Neural cell (in vitro differentiated cells): Measurements from ENCODE around the gene ADAM10. TPM values are rescaled to one million over a fixed set of nuclear protein-coding genes. Genes with fewer than 3 reads are reported as not detected.

Experiments
- H2AFZ ChIP-seq: fragments of 200-600, 300-800 bp; sonication (generic), shearing (Covaris generic); 2 replicates; pipeline ENCODE4 v1.6.0; 2014; ENCODE audit warnings: low read depth, mild to moderate bottlenecking, antibody characterized with exemption, low read length, moderate library complexity
- H3F3A ChIP-seq: fragments of 200-600 bp; shearing (Covaris generic); 2 replicates; pipeline ENCODE4 v1.6.1; 2016; ENCODE audit warnings: mild to moderate bottlenecking, moderate library complexity, mixed read lengths, antibody characterized with exemption, low read length; ENCODE audit not compliant: insufficient read depth, poor library complexity, severe bottlenecking
- H3K27ac ChIP-seq: fragments of 200-600, 300-800 bp; sonication (generic), shearing (Covaris generic); 2 replicates; pipeline ENCODE4 v1.5.1; 2014; ENCODE audit warnings: mild to moderate bottlenecking, low read length, moderate library complexity
- H3K27me3 ChIP-seq: fragments of 300-800, 200-600 bp; sonication (generic), shearing (Covaris generic); 2 replicates; pipeline ENCODE4 v1.6.0; 2014; ENCODE audit warnings: mild to moderate bottlenecking, low read depth, low read length, moderate library complexity; ENCODE audit not compliant: insufficient read depth
- H3K36me3 ChIP-seq: fragments of 300-800, 200-600 bp; sonication (generic), shearing (Covaris generic); 2 replicates; pipeline ENCODE4 v1.5.1; 2014; ENCODE audit warnings: mild to moderate bottlenecking, antibody characterized with exemption, low read length, moderate library complexity; ENCODE audit not compliant: insufficient read depth
- H3K4me2 ChIP-seq: fragments of 300-800, 200-600 bp; sonication (generic), shearing (Covaris generic); 2 replicates; pipeline ENCODE4 v1.6.0; 2014; ENCODE audit warnings: mild to moderate bottlenecking, low read length
- H3K4me3 ChIP-seq: fragments of 300-800, 200-600 bp; sonication (generic), shearing (Covaris generic); 2 replicates; pipeline ENCODE4 v1.5.1; 2014; ENCODE audit warnings: mild to moderate bottlenecking, low read length, moderate library complexity
- H3K79me2 ChIP-seq: fragments of 200-600 bp; shearing (Covaris generic); replicated peaks from 2 replicates; pipeline ENCODE4 v1.6.0; 2014; ENCODE audit warnings: mild to moderate bottlenecking, low read length, moderate library complexity; ENCODE audit not compliant: insufficient read depth
- H3K9ac ChIP-seq: fragments of 300-800, 200-600 bp; sonication (generic), shearing (Covaris generic); 2 replicates; pipeline ENCODE4 v1.6.1; 2016; ENCODE audit warnings: mild to moderate bottlenecking, low read length, mixed read lengths
- H3K9me2 ChIP-seq: fragments of 200-600 bp; shearing (Covaris generic); 2 replicates; pipeline ENCODE4 v1.6.1; 2016; ENCODE audit warnings: mild to moderate bottlenecking, low read length, mixed read lengths; ENCODE audit not compliant: insufficient read depth
- H3K9me3 ChIP-seq: fragments of 200-600, 300-800 bp; sonication (generic), shearing (Covaris generic); 2 replicates; pipeline ENCODE4 v1.6.1; 2016; ENCODE audit warnings: mild to moderate bottlenecking, mixed run types, low read length, moderate library complexity, mixed read lengths
- H4K20me1 ChIP-seq: fragments of 200-600 bp; shearing (Covaris generic); 2 replicates; pipeline ENCODE4 v1.6.1; 2016; ENCODE audit warnings: mild to moderate bottlenecking, mixed run types; ENCODE audit not compliant: insufficient read depth
- EP300 ChIP-seq: fragments of 450-650 bp; conservative IDR thresholded peaks from 2 replicates; pipeline ENCODE4 v1.6.1; 2014; ENCODE audit warnings: antibody characterized with exemption, mild to moderate bottlenecking, moderate library complexity; ENCODE audit not compliant: poor library complexity, severe bottlenecking
- EZH2 ChIP-seq: fragments of 200-600, 300-800 bp; shearing (Covaris generic), sonication (generic); IDR thresholded peaks from 2 replicates; pipeline ENCODE4 v1.6.1; 2014; ENCODE audit warnings: antibody characterized with exemption, low read length, borderline replicate concordance, mild to moderate bottlenecking; ENCODE audit not compliant: insufficient read depth, poor library complexity, severe bottlenecking
- MXI1 ChIP-seq: fragments of 450-650 bp; conservative IDR thresholded peaks from 2 replicates; pipeline ENCODE4 v1.6.1; 2014; ENCODE audit warnings: antibody characterized with exemption, mild to moderate bottlenecking; ENCODE audit not compliant: poor library complexity, severe bottlenecking
- POLR2AphosphoS5 ChIP-seq: IDR thresholded peaks from 2 replicates; pipeline ENCODE4 v1.6.1; 2012
- RAD21 ChIP-seq: fragments of 450-650 bp; conservative IDR thresholded peaks from 2 replicates; pipeline ENCODE4 v1.6.1; 2014; ENCODE audit warnings: antibody characterized with exemption, mild to moderate bottlenecking, moderate library complexity
- SMC3 ChIP-seq: fragments of 450-650 bp; conservative IDR thresholded peaks from 2 replicates; pipeline ENCODE4 v1.6.1; 2014; ENCODE audit warnings: antibody characterized with exemption, mild to moderate bottlenecking, moderate library complexity; ENCODE audit not compliant: poor library complexity
- TAF1 ChIP-seq: IDR thresholded peaks from 2 replicates; pipeline ENCODE4 v1.6.1; 2012; ENCODE audit warnings: low read depth
- polyA plus RNA-seq: library from polyadenylated mRNA; depleted of rRNA; stranded (reverse); fragments of >200 nt; gene quantifications from 2 replicates; pipeline ENCODE4 v1.2.3, GENCODE V29; 2014
- TF ChIP-seq, protein P1 (sequence below): IDR thresholded peaks from 2 replicates; pipeline ENCODE4 v1.6.1; 2012; ENCODE audit warnings: borderline replicate concordance
- TF ChIP-seq, protein P2 (sequence below): fragments of 450-650 bp; IDR thresholded peaks from 2 replicates; pipeline ENCODE4 v1.5.1; 2014; ENCODE audit warnings: antibody characterized with exemption, mild to moderate bottlenecking, moderate library complexity; ENCODE audit not compliant: poor library complexity, severe bottlenecking

Gene ADAM10
- polyA plus RNA-seq, 1 donor from 2014 or later: 66.3 TPM

DNA sequence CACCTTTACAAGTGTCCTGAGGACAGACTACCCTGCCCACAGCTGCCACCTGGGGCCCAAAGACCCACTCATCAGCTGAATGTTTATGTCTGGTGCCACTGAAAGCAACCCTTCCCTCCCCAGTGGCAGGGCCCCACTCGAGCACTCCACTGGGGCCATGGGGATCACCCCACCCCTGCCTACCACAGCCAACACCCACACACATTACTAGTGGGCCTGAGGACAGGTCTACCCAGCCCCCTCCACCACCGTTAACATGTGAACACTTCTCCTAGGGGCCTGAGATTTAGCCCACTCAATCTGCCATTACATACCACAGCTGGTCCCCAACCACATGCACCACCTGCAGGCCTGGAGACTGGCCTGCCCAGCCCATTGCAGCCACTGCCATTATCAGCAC, 52.3 kb downstream of the ADAM10 start:
- peaks cover 6% of the 10 kb centered on the region for H3K9me3 ChIP-seq
- H3K36me3 ChIP-seq: no peaks in the 10 kb centered on the region
- H3K9ac ChIP-seq: no peak overlapping the region
- no peak for TF ChIP-seq EZH2
- TF ChIP-seq, protein P1, sequence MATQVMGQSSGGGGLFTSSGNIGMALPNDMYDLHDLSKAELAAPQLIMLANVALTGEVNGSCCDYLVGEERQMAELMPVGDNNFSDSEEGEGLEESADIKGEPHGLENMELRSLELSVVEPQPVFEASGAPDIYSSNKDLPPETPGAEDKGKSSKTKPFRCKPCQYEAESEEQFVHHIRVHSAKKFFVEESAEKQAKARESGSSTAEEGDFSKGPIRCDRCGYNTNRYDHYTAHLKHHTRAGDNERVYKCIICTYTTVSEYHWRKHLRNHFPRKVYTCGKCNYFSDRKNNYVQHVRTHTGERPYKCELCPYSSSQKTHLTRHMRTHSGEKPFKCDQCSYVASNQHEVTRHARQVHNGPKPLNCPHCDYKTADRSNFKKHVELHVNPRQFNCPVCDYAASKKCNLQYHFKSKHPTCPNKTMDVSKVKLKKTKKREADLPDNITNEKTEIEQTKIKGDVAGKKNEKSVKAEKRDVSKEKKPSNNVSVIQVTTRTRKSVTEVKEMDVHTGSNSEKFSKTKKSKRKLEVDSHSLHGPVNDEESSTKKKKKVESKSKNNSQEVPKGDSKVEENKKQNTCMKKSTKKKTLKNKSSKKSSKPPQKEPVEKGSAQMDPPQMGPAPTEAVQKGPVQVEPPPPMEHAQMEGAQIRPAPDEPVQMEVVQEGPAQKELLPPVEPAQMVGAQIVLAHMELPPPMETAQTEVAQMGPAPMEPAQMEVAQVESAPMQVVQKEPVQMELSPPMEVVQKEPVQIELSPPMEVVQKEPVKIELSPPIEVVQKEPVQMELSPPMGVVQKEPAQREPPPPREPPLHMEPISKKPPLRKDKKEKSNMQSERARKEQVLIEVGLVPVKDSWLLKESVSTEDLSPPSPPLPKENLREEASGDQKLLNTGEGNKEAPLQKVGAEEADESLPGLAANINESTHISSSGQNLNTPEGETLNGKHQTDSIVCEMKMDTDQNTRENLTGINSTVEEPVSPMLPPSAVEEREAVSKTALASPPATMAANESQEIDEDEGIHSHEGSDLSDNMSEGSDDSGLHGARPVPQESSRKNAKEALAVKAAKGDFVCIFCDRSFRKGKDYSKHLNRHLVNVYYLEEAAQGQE: no peak
- TF ChIP-seq SMC3: no peak
- no peak for TF ChIP-seq EP300
- TF ChIP-seq RAD21: no peak
- TF ChIP-seq, protein P2, sequence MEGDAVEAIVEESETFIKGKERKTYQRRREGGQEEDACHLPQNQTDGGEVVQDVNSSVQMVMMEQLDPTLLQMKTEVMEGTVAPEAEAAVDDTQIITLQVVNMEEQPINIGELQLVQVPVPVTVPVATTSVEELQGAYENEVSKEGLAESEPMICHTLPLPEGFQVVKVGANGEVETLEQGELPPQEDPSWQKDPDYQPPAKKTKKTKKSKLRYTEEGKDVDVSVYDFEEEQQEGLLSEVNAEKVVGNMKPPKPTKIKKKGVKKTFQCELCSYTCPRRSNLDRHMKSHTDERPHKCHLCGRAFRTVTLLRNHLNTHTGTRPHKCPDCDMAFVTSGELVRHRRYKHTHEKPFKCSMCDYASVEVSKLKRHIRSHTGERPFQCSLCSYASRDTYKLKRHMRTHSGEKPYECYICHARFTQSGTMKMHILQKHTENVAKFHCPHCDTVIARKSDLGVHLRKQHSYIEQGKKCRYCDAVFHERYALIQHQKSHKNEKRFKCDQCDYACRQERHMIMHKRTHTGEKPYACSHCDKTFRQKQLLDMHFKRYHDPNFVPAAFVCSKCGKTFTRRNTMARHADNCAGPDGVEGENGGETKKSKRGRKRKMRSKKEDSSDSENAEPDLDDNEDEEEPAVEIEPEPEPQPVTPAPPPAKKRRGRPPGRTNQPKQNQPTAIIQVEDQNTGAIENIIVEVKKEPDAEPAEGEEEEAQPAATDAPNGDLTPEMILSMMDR: no peak
- no peak for TF ChIP-seq MXI1
- TF ChIP-seq TAF1: no peak
- TF ChIP-seq POLR2AphosphoS5: no peak
- H3K27me3 ChIP-seq: no peaks in the 10 kb centered on the region
- no peaks in the 10 kb centered on the region for H4K20me1 ChIP-seq
- no peaks in the 10 kb centered on the region for H3K9me2 ChIP-seq
- H3K27ac ChIP-seq: no peak overlapping the region
- peaks cover 56% of the 10 kb centered on the region for H3K79me2 ChIP-seq
- H3K4me2 ChIP-seq: no peak overlapping the region
- H3F3A ChIP-seq: no peaks in the 10 kb centered on the region
- H3K4me3 ChIP-seq: no peak overlapping the region
- no peak overlapping the region for H2AFZ ChIP-seq

DNA sequence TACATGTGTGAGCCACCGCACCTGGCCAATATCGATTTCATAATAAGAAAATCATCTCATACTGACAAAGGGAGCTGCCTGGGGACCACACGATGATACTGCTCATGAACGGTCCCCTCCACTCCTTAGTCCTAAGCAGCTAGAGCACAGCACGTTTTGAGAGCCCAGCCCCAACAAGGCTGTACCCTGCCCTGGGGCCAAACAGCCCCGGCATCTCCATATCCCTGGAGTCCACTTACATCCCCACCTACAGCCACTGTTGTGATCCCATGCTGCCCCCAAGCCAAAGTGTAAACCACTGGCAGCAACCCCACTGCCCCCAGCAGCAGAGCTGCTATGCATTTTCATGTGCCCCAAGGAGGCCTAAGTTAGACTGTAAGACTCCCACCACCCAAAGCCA, 52.8 kb downstream of the ADAM10 start:
- Histone ChIP-seq H3K9me2 (no peaks in the 10 kb centered on the region), H3K27me3 (no peaks in the 10 kb centered on the region), H3K36me3 (no peaks in the 10 kb centered on the region), H3K27ac (no peak overlapping the region), H3K9me3 (peaks cover 6% of the 10 kb centered on the region), H4K20me1 (no peaks in the 10 kb centered on the region), H3K79me2 (peaks cover 56% of the 10 kb centered on the region), H3K4me2 (no peak overlapping the region), H3K9ac (no peak overlapping the region), H2AFZ (no peak overlapping the region), H3K4me3 (no peak overlapping the region), H3F3A (no peaks in the 10 kb centered on the region)
- TF ChIP-seq MXI1: no peak
- TF ChIP-seq TAF1: no peak
- TF ChIP-seq EP300: no peak
- TF ChIP-seq EZH2: no peak
- no peak for TF ChIP-seq RAD21
- TF ChIP-seq, protein P1: no peak
- no peak for TF ChIP-seq SMC3
- TF ChIP-seq, protein P2: no peak
- no peak for TF ChIP-seq POLR2AphosphoS5
